ACHN (cell line): ENCODE data around the gene RNLS.
"Not testable (repeated sequence)": the region's sequence is repeated elsewhere in the genome, so short reads cannot be mapped to it uniquely, and the experiment has no call there.

ENCODE experiments used
- DNase-seq: peaks from one replicate; pipeline ENCODE4 v3.0.0-alpha.2; 2015
- in situ Hi-C: cut with HindIII; loops from 2 replicates; pipeline ENCODE4 v1.10.0; 2017; ENCODE audit warnings: low sequenced_read_pairs, low pct_ligation_motif_present, low pct_unique_long_range_greater_than_20kb

RNLS gene

GRCh38 chr10:88299787-88300186 lies 283.3 kb downstream of the RNLS start:
- in situ Hi-C loops = no loop called here
- no peak for DNase-seq

- DNase-seq = no peak
- in situ Hi-C loops = no loop called here
Measured at GRCh38 chr10:88297103-88297502, 286.0 kb downstream of the RNLS start.

- in situ Hi-C loops = no loop called here
Measured at GRCh38 chr10:88293651-88294230, 289.4 kb downstream of the RNLS start.

GRCh38 chr10:88293073-88293472 lies 290.0 kb downstream of the RNLS start:
- in situ Hi-C loops = no loop called here
- DNase-seq = no peak

More at GRCh38 chr10:88293651-88294230, 289.4 kb downstream of the RNLS start:
- DNase-seq = no peak

GRCh38 chr10:88292185-88292514 lies 291.0 kb downstream of the RNLS start:
- in situ Hi-C loops = no loop called here
- no peak for DNase-seq

- no peak for DNase-seq
- in situ Hi-C loops = no loop called here
Measured at GRCh38 chr10:88291289-88292184, 291.6 kb downstream of the RNLS start.

- in situ Hi-C loops = no loop called here
- DNase-seq = no peak
Measured at GRCh38 chr10:88289342-88289741, 293.8 kb downstream of the RNLS start.

- DNase-seq = no peak
- in situ Hi-C loops = no loop called here
Measured at GRCh38 chr10:88288320-88289059, 294.6 kb downstream of the RNLS start.

- DNase-seq = no peak
- in situ Hi-C loops = no loop called here
Measured at GRCh38 chr10:88286030-88286429, 297.1 kb downstream of the RNLS start.

- in situ Hi-C loops = no loop called here
- peak; percentile 48 for DNase-seq
Measured at GRCh38 chr10:88281592-88282347, 301.3 kb downstream of the RNLS start.

GRCh38 chr10:88280518-88280917 lies 302.6 kb downstream of the RNLS start:
- in situ Hi-C loops = no loop called here
- no peak for DNase-seq

GRCh38 chr10:88278912-88279311 lies 304.2 kb downstream of the RNLS start:
- in situ Hi-C loops = no loop called here
- no peak for DNase-seq

GRCh38 chr10:88276945-88277344 lies 306.2 kb downstream of the RNLS start:
- in situ Hi-C loops, DNase-seq: not testable (repeated sequence)

- DNase-seq = no peak
- in situ Hi-C loops = no loop called here
Measured at GRCh38 chr10:88274286-88274685, 308.8 kb downstream of the RNLS start.

- in situ Hi-C loops = no loop called here
- no peak for DNase-seq
Measured at GRCh38 chr10:88273567-88273966, 309.6 kb downstream of the RNLS start.

- in situ Hi-C loops = no loop called here
Measured at GRCh38 chr10:88271761-88272543, 311.2 kb downstream of the RNLS start.

GRCh38 chr10:88270871-88271713 lies 312.0 kb downstream of the RNLS start:
- DNase-seq = no peak
- in situ Hi-C loops = no loop called here

More at GRCh38 chr10:88271761-88272543, 311.2 kb downstream of the RNLS start:
- DNase-seq = no peak
